ENCODE data around the gene ZBTB7C. TPM values are rescaled to one million over a fixed set of nuclear protein-coding genes. Genes with fewer than 3 reads are reported as not detected.

ZBTB7C gene
- total RNA-seq, 1 experiment from 2014 or later: 0.33 TPM

DNA sequence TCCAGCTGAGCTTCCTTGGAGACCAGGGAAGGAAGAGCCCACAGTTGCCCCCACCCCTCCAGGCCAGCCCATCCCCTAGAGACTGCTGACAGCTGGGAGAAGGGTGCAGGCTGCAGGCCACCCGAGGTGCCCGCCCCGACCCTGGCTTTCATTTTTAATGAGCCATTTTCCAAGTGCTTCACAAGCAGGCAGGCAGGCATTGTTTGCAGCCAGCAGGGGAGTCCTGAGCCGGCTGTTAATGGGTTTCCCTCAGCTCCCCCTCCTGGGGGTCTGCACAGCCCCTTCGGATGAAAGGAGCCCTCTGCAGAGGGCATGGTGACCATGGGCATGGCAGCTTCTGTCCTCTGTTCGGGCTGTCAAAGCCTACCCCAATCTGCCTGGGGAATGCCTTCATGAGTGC is 94.5 kb downstream of the ZBTB7C start:
- Histone ChIP-seq H3K56ac (ENCODE audit: insufficient read length, low read depth, low read length) (no peak overlapping the region), H3T11ph (ENCODE audit: low read length) (no peak overlapping the region), H2BK15ac (ENCODE audit: low read depth, low read length) (no peak overlapping the region), H4K8ac (replicated peaks; ENCODE audit: insufficient read length, low read depth, low read length) (no peak overlapping the region), H2AFZ (ENCODE audit: low read length) (no peak overlapping the region), H4K20me1 (ENCODE audit: control insufficient read depth, insufficient read depth, insufficient read length) (no peaks in the 10 kb centered on the region), H2AK5ac (ENCODE audit: insufficient read length, low read length) (no peak overlapping the region), H3K4me2 (ENCODE audit: insufficient read depth, insufficient read length, low read length) (no peak overlapping the region), H3K79me1 (ENCODE audit: insufficient read depth, low read depth, low read length, poor library complexity, severe bottlenecking) (no peaks in the 10 kb centered on the region), H3K79me2 (ENCODE audit: insufficient read depth, low read length) (no peaks in the 10 kb centered on the region), H2BK12ac (ENCODE audit: insufficient read length, low read depth, low read length) (no peak overlapping the region), H3K9ac (ENCODE audit: extremely low read depth, insufficient read length, low read length) (no peak overlapping the region), H4K5ac (ENCODE audit: insufficient read length, low read depth, low read length) (no peak overlapping the region), H3K14ac (ENCODE audit: insufficient read depth, low read length) (no peak overlapping the region), H2BK120ac (ENCODE audit: low read depth, low read length, poor library complexity, severe bottlenecking) (no peak overlapping the region), H3K18ac (ENCODE audit: insufficient read length, low read depth, low read length) (no peak overlapping the region), H3K23ac (ENCODE audit: insufficient read length, low read depth, low read length) (no peak overlapping the region), H3K27ac (ENCODE audit: insufficient read length, low read depth, low read length) (no peak overlapping the region), H3K9me3 (ENCODE audit: control insufficient read depth, low read depth, low read length) (no peaks in the 10 kb centered on the region), H4K91ac (ENCODE audit: insufficient read length, low read depth, low read length) (no peak overlapping the region), H3K27me3 (ENCODE audit: insufficient read depth, low read length) (no peaks in the 10 kb centered on the region), H3K4me1 (ENCODE audit: insufficient read depth, low read length) (peaks cover 5% of the 10 kb centered on the region; the same call in 1 of the 2 replicates), H3K4ac (ENCODE audit: low read depth, low read length) (no peak overlapping the region), H2BK20ac (ENCODE audit: low read depth, low read length, poor library complexity, severe bottlenecking) (no peak overlapping the region), H3K23me2 (ENCODE audit: insufficient read length, low read depth, low read length, poor library complexity, severe bottlenecking) (no peaks in the 10 kb centered on the region), H2BK5ac (ENCODE audit: insufficient read length, low read length) (no peak overlapping the region)
- no peak overlapping the region for H3K4me3 Mint-ChIP-seq
- peaks cover 33 to 36% of the 10 kb centered on the region in 2 experiments for H3K4me1 Mint-ChIP-seq
- no peaks in the 10 kb centered on the region; a peak in 1 of 5 replicates for H3K9me3 Mint-ChIP-seq
- H3K27ac Mint-ChIP-seq: no peak overlapping the region
- TF ChIP-seq, protein P1, sequence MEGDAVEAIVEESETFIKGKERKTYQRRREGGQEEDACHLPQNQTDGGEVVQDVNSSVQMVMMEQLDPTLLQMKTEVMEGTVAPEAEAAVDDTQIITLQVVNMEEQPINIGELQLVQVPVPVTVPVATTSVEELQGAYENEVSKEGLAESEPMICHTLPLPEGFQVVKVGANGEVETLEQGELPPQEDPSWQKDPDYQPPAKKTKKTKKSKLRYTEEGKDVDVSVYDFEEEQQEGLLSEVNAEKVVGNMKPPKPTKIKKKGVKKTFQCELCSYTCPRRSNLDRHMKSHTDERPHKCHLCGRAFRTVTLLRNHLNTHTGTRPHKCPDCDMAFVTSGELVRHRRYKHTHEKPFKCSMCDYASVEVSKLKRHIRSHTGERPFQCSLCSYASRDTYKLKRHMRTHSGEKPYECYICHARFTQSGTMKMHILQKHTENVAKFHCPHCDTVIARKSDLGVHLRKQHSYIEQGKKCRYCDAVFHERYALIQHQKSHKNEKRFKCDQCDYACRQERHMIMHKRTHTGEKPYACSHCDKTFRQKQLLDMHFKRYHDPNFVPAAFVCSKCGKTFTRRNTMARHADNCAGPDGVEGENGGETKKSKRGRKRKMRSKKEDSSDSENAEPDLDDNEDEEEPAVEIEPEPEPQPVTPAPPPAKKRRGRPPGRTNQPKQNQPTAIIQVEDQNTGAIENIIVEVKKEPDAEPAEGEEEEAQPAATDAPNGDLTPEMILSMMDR (conservative IDR thresholded peaks at IDR 0.05): peak; percentile 33; the same call in 1 of the 3 replicates
- no CpG with 5 or more reads among the region's 6 CpGs for WGBS (ENCODE audit: extremely low coverage, insufficient read length, low lambda C conversion rate)
- DNase-seq: peak; percentile 46
- peaks cover 11% of the 10 kb centered on the region for H3K27me3 Mint-ChIP-seq (ENCODE audit: low read depth)
- H3K36me3 Mint-ChIP-seq (ENCODE audit: insufficient read depth in 1 of 3, low read depth in 3 of 3): no peaks in the 10 kb centered on the region

Data from H9 (cell line).